CD4-positive, alpha-beta T cell treated with Interleukin-1 beta for 1 hour (primary cell): ENCODE data around the gene HGD.
A peak's percentile ranks its signal among the peaks of the same experiment; 100 is the strongest.

Source experiments
- DNase-seq, 2 donors: peaks; one replicate each; pipeline ENCODE4 v3.0.0-alpha.2; 2020 to 2022

HGD gene, protein sequence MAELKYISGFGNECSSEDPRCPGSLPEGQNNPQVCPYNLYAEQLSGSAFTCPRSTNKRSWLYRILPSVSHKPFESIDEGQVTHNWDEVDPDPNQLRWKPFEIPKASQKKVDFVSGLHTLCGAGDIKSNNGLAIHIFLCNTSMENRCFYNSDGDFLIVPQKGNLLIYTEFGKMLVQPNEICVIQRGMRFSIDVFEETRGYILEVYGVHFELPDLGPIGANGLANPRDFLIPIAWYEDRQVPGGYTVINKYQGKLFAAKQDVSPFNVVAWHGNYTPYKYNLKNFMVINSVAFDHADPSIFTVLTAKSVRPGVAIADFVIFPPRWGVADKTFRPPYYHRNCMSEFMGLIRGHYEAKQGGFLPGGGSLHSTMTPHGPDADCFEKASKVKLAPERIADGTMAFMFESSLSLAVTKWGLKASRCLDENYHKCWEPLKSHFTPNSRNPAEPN

DNA sequence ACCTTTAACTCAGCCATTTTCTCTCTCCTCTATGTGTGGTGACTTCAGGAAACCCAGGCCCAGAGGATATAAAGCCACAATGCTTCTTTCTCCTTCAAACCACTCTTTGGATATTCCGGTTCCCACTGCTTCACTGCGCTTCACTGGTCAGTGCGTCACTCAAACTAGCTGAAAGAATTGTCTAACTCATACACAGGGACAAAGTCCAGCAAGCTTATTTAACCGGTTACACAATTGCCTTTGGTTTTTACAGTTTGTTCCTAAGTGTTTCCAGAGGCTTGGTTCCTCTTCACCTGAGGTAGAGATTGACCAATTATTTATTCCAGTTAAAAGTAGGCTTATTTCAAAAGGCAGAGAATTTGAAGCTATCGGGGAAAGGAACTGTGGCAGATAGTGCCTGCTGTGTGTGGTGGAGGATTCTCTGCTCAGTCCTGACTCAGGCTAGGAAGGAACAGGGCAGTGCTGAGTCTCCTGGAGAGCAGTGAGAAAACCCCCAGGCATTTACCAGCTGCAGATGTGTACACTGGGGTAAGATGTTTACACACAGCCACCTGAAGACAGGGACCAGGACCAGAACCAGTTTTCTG is at the start of gene HGD:
HGD (minus strand) TSS at position 145 of the 587 bp plus-strand sequence; CDS start at position 17, 128 bp downstream.
- no peak for DNase-seq

DNA sequence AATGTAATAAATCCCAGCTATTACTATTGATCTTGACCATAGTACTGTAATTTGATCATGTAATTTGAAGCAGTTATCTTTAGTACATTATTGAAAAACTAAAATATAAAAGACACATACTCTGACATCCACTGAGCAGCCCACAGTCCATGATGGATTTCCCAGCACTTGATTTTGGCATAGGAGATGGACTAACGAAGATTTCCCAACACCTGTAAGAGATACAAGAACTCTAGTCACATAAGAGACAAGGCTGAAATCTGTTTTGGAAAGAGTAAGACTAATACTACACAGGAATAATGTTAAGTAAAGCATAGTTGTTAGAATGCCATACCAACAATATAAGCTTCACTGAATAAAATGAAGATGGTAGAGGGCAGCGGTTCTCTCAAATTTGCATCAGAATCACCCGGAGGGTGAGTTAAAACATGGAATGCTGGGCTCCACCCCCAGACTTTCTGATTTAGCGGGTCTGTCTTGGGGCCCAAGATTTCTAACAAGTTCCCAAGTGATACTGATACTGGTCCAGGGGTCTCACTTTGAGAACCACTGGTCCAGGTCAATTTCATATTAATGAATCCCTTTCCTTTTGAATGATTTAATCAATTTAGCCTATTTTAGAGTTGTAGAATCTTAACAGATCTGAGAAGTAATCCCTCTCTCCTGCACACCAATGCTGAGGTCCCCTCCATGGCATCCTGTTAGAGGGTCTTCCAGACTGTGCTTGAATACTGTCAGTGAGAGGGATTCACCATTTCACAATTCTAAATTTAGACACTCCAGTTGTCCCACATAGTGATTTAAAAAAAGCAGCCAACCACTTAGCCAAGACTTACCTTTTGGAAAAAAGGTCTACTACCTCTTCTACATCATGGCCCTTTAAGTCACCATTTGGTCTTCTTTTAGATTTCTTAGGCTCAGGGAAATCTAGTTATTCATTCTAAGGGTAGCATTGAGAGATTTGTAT is 48.8 kb upstream of the HGD start:
- DNase-seq = no peak

DNA sequence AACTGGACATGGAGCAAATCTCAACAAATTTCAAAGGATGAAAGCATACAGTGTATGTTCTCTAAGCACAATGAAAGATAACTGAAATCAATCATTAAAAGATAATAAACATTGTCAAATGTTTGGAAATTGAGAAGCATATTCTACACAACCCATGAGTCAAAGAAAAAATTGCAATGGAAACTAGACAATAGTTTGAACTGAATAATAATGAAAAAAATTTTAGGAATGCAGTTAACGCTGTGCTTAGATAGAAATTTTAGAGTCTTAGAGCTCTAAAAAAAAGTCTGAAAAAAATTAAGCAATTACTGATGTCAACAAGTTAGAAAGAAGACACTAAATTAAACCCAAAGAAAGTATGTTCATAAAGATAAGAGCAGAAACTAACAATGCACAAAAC is 44.8 kb upstream of the HGD start:
- no peak for DNase-seq

DNA sequence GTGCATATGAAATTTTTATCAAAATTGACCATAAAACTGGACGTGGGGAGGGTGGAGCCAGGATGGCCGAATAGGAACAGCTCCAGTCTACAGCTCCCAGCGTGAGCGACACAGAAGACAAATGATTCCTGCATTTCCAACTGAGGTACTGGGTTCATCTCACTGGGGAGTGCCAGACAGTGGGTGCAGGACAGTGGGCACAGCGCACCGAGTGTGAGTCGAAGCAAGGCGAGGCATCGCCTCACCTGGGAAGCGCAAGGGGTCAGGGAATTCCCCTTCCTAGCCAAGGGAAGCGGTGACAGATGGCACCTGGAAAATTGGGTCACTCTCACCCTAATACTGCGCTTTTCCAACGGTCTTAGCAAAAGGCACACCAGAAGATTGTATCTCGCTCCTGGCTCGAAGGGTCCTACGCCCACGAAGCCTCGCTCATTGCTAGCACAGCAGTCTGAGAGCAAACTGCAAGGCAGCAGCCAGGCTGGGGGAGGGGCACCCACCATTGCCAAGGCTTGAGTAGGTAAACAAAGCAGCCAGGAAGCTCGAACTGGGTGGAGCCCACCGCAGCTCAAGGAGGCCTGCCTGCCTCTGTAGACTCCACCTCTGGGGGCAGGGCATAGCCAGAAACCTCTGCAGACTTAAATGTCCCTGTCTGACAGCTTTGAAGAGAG is 37.3 kb upstream of the HGD start:
- DNase-seq = peak; percentile 83

DNA sequence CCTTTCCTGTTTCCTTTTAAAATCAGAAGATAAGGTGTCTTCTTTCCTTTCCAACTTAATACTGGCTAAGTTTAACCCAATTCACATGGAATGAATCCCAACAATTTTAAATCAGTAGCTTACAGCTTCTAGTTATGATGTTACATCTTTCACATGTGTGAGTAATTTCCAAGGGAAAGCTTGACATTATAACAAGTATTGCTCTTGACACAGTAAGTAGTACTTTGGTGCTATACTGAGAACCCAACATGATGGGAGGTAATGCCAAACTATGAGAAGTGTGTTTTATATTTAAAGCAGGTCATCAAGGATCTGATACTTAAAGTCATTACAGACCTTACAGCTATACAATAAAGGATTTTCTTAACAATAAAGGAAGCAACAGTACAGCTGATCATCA is 31.2 kb upstream of the HGD start:
- DNase-seq = no peak

DNA sequence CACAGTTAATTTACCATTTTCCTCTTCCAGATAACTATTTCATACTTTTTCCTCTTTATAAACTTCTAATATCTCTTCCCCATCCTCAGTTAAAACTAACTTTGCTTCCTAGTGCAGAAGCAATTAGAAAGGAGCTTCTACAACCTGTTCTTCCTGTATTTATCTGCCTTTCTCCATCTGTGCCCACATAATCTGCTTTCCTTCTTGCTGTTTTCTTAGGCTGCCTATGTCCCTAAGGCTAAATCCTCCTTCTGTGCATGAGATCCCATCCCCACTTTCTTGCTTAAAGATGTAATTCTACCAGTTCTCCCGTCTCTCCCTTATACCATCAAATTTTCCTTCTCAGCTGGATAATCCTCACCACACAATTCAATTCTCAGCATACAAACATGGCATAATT is 28.3 kb upstream of the HGD start:
- no peak for DNase-seq

DNA sequence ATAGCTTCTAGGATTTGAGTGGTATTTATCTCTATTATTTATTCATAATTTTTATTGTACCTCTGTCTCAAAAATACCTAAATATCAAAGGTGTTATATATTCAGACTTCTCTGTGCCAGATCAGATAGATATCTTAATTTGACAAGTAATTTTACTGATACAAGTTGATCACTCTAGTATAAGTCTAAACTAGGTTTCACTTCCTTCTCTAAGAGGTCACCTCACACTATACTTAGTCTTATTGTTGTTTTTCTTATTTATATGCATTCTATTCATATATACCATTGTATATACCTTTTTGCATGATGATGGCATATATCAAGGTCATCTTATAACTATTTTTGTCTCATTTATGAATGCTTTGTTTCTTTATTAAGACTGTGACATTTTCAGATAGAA is 26.4 kb upstream of the HGD start:
- no peak for DNase-seq

DNA sequence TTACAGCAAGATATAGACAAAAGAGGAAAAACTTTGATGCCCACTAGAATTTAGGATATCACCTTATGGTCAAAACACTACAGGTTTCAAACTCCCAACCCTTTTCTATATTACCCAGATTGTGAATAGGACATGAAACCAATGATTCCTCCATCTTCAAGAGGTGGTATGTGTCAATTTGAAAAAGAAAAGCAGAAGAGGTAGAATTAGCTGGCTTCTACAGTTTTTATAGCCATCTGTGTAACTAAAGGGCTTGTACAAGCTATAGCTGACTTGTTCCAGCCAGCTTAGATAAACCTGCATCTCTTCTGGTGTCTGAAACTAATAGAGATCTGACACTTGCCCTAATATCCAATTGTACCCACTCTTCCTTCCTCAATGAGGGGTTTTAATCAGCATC is 24.9 kb upstream of the HGD start:
- DNase-seq = no peak

DNA sequence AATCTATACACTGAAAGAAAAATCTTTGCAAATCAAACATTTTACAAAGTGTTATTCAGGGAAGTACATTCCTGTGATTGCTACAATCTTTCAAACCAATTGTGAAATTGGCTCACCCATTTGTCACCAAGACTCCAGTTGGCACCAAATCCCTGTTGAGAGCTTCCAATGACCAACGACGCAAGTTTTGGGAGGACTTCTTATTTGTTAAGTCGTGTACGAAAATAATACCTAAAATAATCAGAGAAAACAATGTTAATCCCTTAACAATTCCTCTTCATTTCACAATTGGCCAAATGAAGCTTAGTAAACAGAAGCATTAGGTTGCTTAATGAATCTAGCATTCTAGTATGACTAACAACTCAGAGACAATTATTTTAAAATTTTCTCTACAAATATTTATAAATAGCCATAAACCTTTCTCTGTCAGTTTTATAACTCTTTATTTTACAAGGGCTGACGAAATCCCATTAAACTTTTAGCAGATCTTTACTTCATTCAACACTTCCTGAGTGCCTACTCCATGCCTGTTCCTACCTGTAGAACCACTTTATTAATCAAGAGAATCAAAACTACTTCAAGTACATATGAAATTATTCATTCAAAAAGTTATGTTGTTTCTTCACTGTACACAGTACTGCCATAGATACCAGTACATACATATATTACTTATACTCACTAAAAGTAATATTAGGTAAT is 24.0 kb upstream of the HGD start:
- no peak for DNase-seq

DNA sequence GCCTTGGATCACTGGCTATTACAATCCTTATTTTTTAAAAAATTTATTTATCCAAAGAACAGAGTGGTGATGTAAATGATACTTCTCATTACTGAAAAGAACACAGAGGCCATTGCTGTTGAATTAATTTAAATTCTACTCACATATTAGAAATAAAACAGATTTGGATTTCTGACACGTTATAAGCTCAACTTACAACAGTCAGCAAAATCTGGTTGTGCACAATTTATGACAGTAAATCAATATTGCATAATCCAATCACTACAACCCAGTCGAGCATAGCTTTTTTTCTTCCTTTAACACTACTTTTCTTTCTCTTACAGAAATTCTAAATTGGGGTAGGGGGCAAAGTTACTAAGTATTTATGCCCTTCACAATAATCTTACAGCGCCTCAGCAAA is 17.3 kb upstream of the HGD start:
- DNase-seq = no peak

DNA sequence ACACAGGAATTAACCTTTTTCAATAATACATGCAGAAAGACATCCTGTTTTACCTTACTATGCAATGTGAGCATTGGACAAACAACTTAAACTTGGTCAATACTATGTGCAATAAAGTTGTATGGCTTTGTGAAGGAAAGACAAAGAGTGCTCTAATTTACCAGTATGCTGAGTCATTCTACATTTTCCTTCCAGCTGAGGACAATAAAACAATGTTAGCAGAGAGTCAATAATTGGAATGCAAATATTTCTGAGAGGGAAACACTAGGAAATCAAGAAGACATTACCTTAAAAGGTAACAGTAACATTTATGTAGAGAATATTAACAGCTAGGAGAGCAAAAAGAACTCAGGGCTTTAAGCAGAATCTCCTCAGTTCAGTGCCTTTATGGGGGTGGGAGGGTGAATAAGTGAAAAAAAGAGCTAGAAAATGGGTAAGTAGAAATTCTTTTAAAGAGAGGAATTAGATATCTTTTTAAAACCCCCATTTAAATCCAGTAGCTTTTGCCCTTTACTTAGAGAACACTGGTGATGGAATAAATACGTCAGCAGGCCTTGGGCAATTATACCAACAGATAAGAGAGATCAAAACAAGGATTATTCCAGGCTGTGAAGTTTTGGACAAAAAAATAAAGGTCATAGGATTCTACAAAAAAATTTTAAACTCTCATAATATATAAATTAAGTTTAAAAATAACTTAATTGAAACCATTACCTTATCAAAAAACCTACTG is 11.6 kb upstream of the HGD start:
- DNase-seq = no peak

DNA sequence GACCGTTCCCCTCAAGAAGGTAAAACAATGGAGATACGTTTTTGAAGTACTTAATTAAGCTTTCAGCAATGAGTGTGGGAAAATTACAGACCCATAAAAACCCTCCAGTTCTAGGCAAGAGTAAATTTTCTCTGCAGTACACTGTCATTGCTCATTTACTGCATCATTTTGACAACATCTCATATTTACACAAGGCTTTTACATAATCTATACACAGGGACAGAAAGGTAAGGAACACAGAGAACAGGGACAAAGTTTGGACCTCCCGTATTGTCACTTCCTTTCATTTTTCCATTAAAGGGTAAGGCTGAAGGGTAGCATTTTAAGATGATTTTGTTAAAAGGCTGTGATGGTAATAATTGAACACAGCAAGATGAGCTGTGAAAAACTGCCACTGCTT is 7.4 kb upstream of the HGD start:
- no peak for DNase-seq

DNA sequence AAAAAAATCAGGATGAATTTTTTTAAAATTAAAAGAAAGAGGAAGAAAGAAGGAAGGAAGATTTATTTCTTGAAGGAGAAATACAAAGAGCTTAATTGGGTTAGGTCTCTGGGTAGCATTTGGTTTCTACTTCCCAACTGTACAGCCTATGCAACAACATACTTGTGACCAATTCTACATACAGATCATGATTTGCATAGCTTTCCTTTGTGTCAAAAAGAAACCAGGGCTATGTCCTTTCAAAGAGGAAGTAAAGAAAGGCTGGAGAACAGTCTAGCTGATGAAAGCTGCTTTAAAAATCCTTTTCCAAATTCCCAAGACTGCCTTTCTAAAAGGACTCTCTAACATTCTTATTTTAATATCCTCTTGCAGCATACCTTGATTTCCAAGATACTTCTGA is 6.1 kb upstream of the HGD start:
- no peak for DNase-seq

DNA sequence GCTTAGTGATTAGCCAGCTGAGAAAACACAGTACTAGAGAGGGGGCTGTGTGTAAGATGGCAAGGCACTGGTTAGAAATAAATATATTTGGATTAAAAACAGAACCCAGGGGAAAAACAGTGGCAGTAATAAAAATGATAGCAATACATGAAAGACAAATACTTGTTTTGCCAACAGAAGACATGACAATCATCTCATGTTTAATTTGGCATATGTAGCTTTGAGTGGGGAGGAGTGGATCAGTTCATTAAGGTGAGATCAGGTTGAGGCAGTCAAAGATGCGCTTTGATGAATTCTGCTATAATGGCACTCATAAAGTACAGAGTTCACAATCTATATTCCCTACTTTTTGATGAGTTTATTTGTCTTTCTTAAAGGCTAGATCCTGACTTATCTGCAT is 3.4 kb upstream of the HGD start:
- DNase-seq = no peak

DNA sequence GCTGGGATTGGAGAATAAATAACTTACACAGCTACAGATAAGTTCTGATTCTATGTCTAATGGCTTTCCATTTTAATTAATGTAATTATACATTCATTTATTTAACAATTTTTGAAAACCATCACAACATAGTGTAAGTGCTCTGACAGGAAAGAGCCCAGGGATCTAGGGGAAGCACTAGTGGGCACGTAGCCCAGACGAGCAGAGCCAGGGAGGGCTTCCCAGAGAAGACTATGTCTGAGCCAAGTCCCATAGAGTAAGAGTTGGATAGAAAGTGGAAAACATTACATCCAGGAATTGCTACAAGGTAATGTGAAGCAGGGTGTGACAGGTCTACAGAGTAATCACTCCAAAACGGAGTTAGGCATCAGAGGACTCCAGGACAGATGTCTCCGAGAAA is 2.9 kb upstream of the HGD start:
- no peak for DNase-seq

DNA sequence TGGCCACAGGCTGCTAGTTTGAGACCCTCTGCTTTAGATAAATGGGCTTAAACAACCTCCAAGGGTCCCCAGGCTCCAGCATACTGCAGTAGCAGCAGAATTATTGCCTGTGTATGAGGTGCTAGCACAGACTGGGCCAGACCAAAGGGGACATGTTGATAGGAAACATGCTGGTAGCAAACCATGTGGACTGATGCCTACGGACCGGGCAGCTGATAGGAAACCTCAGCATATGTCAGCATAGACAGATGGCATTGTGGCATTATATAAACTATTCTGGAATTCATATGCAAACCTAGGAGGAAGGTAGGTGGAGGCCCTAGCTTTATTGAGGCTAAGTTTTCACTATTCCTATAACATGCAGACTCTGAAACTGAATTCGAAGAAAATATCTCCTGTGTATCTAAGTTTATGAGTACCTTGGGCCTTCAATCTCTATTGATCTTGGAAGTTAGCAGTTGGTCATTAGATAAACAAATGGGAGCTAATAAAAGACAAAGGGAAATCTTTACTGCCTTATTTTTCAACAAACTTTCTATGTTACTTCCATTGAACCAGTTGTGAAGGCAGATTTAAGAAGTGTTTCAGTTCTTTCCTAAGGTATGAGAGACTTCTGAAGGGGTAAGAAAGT is 1.7 kb upstream of the HGD start:
- no peak for DNase-seq

DNA sequence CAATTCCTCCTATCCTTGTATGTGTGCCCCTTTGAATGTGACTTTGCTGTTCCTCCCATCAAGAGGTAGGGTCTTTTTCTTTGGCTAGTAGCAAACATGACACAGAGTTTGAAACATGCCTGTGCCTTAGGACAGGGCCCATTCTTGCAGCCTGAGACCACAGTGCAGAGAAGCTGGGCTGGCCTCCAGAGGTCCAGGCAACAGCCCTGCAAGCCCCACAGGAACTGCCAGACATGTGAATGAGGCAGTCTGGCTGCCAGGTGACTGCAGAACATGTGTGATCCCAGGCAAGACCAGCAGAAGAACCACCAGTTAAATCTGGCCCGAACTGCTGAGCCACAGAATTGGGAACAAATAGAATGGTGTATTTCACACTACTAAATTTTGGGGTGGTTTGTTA is 1.2 kb upstream of the HGD start:
- DNase-seq = no peak

DNA sequence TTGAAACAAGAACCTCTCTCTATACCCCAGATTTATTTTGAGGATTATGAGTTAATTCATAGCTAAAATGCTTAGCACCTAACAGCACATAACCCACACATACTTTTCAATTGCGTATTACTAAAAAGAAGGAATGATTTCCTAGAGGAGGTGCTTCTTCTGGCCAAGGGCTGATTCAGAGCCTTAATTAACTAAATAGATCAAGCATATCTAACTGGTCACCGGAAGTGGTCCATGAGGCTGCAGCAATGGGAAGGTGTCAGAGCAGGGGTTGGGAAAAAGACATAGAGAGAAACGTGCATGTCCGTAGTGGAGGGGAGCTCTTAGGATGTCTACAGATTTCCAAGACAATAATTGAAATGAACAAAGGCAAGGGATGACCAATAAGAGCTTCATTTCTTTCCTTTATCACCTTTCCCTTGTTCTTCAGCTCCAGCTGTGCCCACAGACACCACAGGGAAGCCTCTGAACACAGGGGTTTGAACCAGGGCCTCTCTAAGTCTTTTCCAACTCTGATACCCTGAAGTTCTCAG is 467 bp downstream of the HGD start:
- no peak for DNase-seq

DNA sequence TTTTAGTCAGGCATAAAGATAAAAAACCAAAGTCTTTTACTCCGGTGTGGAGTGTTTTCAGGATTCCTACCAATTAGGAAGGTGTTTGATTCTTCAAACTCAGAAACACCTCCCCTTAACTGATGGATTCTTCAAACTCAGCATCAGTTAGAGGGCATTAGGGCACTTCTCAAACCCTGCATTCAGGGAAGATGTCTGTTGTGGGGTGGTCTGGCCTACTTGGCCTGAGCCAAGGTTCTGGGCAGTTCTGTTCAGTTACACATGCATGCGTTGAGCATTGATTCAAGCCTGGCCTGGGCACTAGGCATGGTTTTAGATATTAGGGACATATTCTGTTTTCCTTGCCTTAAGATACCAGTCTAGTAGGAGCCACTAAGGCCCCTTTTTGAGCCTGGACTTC is 1.0 kb downstream of the HGD start:
- DNase-seq = no peak

DNA sequence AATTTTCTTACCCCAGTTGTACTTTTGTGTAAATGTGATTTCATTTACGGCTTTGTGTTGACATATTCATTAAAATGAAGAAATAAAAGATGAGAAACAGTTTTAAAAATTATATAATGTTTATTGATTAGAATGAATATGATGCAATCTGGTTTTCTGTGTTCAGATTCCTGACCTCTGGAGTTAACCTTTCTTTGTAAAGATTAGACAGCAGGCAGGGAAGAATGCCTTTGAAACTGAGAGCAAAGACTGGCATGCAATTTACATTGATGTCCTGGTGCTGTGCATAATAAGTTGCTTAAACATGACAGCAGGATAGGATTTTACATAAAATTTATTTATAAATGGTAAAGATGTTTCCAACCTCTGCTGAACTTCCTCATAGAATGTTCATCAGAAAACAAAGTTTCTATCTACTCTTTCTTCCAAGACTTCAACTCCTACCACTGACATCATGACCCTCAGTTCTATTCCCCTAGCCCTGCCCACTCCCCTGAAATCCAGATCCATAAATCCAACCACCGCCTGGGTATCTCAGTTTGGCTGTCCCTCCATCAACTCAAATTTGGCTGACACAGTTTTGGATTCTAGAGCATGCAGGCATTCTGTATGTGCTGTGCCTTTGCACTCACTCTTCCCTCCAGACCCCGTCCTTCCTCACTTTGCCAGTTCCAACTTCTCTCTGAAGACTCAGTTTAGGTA is 1.7 kb downstream of the HGD start:
- DNase-seq = no peak
